ENCODE data around the gene EXOSC5. TPM values are rescaled to one million over a fixed set of nuclear protein-coding genes. Genes with fewer than 3 reads are reported as not detected.

EXOSC5 gene
- total RNA-seq, 1 experiment from 2014 or later = 58.7 TPM

DNA sequence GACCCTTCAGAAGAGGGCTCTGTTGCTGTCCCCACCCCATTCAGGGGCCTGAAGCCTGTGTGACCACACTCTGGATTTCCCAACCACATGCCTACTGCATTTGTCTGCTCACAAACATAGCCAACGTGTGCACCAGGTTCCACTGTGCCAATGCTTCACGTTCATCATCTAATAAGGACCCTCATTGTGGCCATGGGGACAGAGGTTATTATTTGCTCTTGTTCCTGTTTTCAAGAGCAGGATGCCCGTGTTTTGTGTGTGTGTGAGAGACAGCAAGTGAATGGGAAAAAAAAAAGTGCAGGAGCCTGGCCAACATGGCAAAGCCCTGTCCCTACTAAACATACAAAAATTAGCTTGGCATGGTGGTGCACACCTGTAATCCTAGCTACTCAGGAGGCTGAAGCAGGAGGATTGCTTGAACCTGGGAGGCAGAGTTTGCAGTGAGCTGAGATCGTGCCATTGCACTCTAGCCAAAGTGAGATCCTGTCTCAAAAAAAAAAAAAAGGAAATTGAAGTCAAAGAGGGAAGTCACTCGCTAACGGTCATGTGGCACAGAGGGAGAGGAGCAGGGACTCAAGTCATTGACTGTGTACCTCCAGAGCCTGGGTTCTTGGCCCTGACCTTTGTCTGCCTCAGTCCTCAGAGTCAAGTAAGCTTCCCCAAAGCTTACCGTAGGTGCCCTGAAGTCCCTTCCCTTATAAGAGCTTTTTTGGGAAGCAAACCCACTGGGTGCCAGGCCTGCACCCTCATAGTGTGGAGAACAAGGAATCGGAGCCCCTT lies 23.1 kb upstream of the EXOSC5 start:
- Histone ChIP-seq H3K79me2 (ENCODE audit: insufficient read depth, low read length) (no peaks in the 10 kb centered on the region), H3K23me2 (ENCODE audit: insufficient read length, low read depth, low read length, poor library complexity, severe bottlenecking) (no peaks in the 10 kb centered on the region), H2BK120ac (ENCODE audit: low read depth, low read length, poor library complexity, severe bottlenecking) (no peak overlapping the region), H3K27ac (ENCODE audit: insufficient read length, low read depth, low read length) (no peak overlapping the region), H3K56ac (ENCODE audit: insufficient read length, low read depth, low read length) (no peak overlapping the region), H2AFZ (ENCODE audit: low read length) (no peak overlapping the region), H2BK5ac (ENCODE audit: insufficient read length, low read length) (no peak overlapping the region), H4K8ac (replicated peaks; ENCODE audit: insufficient read length, low read depth, low read length) (no peak overlapping the region), H3K9me3 (ENCODE audit: control insufficient read depth, low read depth, low read length) (no peaks in the 10 kb centered on the region), H3K9ac (ENCODE audit: extremely low read depth, insufficient read length, low read length) (no peak overlapping the region), H2BK20ac (ENCODE audit: low read depth, low read length, poor library complexity, severe bottlenecking) (no peak overlapping the region), H4K91ac (ENCODE audit: insufficient read length, low read depth, low read length) (no peak overlapping the region), H2BK15ac (ENCODE audit: low read depth, low read length) (no peak overlapping the region), H2AK5ac (ENCODE audit: insufficient read length, low read length) (no peak overlapping the region), H2BK12ac (ENCODE audit: insufficient read length, low read depth, low read length) (no peak overlapping the region), H3K23ac (ENCODE audit: insufficient read length, low read depth, low read length) (no peak overlapping the region), H3K18ac (ENCODE audit: insufficient read length, low read depth, low read length) (no peak overlapping the region), H4K5ac (ENCODE audit: insufficient read length, low read depth, low read length) (no peak overlapping the region), H3K14ac (ENCODE audit: insufficient read depth, low read length) (no peak overlapping the region), H3K4me1 (ENCODE audit: insufficient read depth, low read length) (no peaks in the 10 kb centered on the region), H3K79me1 (ENCODE audit: insufficient read depth, low read depth, low read length, poor library complexity, severe bottlenecking) (no peaks in the 10 kb centered on the region), H4K20me1 (ENCODE audit: control insufficient read depth, insufficient read depth, insufficient read length) (peaks cover 2% of the 10 kb centered on the region), H3T11ph (ENCODE audit: low read length) (no peak overlapping the region), H3K4me2 (ENCODE audit: insufficient read depth, insufficient read length, low read length) (no peak overlapping the region), H3K27me3 (ENCODE audit: insufficient read depth, low read length) (no peaks in the 10 kb centered on the region), H3K4ac (ENCODE audit: low read depth, low read length) (no peak overlapping the region)
- WGBS (ENCODE audit: extremely low coverage, insufficient read length, low lambda C conversion rate) = no CpG with 5 or more reads among the region's 8 CpGs
- no peaks in the 10 kb centered on the region for H3K9me3 Mint-ChIP-seq
- no peak for DNase-seq
- H3K27me3 Mint-ChIP-seq (ENCODE audit: low read depth) = no peaks in the 10 kb centered on the region; the same call in none of the 2 replicates
- no peaks in the 10 kb centered on the region for H3K4me1 Mint-ChIP-seq
- H3K27ac Mint-ChIP-seq = no peak overlapping the region; a peak in 1 of 7 replicates
- TF ChIP-seq, protein P1, sequence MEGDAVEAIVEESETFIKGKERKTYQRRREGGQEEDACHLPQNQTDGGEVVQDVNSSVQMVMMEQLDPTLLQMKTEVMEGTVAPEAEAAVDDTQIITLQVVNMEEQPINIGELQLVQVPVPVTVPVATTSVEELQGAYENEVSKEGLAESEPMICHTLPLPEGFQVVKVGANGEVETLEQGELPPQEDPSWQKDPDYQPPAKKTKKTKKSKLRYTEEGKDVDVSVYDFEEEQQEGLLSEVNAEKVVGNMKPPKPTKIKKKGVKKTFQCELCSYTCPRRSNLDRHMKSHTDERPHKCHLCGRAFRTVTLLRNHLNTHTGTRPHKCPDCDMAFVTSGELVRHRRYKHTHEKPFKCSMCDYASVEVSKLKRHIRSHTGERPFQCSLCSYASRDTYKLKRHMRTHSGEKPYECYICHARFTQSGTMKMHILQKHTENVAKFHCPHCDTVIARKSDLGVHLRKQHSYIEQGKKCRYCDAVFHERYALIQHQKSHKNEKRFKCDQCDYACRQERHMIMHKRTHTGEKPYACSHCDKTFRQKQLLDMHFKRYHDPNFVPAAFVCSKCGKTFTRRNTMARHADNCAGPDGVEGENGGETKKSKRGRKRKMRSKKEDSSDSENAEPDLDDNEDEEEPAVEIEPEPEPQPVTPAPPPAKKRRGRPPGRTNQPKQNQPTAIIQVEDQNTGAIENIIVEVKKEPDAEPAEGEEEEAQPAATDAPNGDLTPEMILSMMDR (conservative IDR thresholded peaks at IDR 0.05) = no peak
- H3K4me3 Mint-ChIP-seq = no peak overlapping the region
- H3K36me3 Mint-ChIP-seq (ENCODE audit: insufficient read depth in 1 of 3, low read depth in 3 of 3) = peaks cover 14 to 50% (median 44%) of the 10 kb centered on the region in 3 experiments
